C4-2B (cell line): ENCODE results near the gene FERMT3.

ENCODE experiments used
- H3K27ac ChIP-seq: fragments of 450-650 bp; 2 replicates; pipeline ENCODE4 v1.5.1; 2017
- ZFX ChIP-seq: fragments of 450-650 bp; IDR thresholded peaks from 2 replicates; pipeline ENCODE4 v1.6.1; 2017
- TF ChIP-seq, protein P1 (sequence below): fragments of 450-650 bp; conservative IDR thresholded peaks from 2 replicates; pipeline ENCODE4 v1.5.1; 2017; ENCODE audit warnings: mild to moderate bottlenecking

FERMT3 gene

DNA sequence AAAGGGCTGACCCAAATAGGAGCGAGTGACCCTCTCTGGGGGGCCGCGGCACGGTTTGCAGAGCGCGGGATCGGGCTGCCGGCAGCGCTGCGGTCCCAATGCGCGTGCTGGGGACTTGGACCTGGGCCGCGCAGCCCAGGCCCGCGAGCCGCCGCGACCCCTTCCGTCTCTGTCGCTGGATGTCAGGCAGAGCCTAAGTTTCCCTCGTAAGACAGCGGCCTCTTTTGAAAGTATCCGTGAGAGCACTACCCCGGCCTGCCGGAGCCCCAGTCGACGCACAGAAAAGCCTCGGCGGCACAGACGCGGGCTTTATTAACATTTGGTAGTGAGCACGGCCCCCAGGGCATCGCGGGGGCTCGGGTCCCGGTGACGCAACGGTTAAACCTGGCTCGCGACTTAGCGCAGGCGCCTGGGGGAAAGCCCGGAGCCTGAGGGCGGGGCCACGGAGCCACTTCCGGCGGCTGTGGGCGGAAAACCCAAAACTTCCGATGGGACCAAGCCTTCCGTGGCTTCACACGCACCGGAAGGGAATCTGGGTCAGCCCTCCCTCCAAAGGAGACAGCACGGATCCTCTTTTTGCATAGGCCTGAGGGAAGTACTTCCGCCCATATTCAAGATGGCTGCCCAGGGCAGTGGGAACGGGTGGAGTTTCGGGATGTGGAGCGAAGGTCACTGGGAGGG is 63.2 kb downstream of the FERMT3 start:
- H3K27ac ChIP-seq, result peak overlapping the region; percentile 95
- TF ChIP-seq, protein P1, sequence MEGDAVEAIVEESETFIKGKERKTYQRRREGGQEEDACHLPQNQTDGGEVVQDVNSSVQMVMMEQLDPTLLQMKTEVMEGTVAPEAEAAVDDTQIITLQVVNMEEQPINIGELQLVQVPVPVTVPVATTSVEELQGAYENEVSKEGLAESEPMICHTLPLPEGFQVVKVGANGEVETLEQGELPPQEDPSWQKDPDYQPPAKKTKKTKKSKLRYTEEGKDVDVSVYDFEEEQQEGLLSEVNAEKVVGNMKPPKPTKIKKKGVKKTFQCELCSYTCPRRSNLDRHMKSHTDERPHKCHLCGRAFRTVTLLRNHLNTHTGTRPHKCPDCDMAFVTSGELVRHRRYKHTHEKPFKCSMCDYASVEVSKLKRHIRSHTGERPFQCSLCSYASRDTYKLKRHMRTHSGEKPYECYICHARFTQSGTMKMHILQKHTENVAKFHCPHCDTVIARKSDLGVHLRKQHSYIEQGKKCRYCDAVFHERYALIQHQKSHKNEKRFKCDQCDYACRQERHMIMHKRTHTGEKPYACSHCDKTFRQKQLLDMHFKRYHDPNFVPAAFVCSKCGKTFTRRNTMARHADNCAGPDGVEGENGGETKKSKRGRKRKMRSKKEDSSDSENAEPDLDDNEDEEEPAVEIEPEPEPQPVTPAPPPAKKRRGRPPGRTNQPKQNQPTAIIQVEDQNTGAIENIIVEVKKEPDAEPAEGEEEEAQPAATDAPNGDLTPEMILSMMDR, result no peak
- 0 out of 2 replicates have a peak, but pooled peaks have one; percentile 31 for TF ChIP-seq ZFX
